GM18909 (cell line): ENCODE results near the gene ARCN1.
A peak's percentile ranks its signal among the peaks of the same experiment; 100 is the strongest.
"Not testable (repeated sequence)": the region's sequence is repeated elsewhere in the genome, so short reads cannot be mapped to it uniquely, and the experiment has no call there.

Experiments used
- ATAC-seq: cut with Tn5 transposase; IDR thresholded peaks from one replicate; pipeline ENCODE4 v1.9.1; 2021; ENCODE audit warnings: mild to moderate bottlenecking; ENCODE audit not compliant: unreplicated experiment, poor library complexity

ARCN1 gene

DNA sequence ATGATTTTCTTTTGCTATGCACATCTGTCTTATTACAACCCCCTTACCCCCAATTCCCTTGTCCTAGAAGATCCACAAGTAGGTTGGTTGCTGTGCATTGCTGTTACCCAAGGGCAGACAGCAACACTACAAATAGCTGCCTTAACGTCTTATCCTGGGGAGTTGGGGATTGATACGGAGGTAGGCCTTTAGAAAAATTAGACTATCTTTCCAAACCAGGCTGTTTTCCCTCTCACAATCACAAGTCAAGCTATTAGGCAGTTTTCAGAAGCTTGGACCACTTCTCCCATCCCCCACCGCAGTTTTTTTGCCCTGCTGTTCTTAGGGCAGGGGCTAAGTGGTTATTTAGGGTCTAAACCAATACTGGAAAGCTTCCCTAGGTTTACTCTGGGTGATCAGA lies 32.4 kb downstream of the ARCN1 start:
- no peak for ATAC-seq

DNA sequence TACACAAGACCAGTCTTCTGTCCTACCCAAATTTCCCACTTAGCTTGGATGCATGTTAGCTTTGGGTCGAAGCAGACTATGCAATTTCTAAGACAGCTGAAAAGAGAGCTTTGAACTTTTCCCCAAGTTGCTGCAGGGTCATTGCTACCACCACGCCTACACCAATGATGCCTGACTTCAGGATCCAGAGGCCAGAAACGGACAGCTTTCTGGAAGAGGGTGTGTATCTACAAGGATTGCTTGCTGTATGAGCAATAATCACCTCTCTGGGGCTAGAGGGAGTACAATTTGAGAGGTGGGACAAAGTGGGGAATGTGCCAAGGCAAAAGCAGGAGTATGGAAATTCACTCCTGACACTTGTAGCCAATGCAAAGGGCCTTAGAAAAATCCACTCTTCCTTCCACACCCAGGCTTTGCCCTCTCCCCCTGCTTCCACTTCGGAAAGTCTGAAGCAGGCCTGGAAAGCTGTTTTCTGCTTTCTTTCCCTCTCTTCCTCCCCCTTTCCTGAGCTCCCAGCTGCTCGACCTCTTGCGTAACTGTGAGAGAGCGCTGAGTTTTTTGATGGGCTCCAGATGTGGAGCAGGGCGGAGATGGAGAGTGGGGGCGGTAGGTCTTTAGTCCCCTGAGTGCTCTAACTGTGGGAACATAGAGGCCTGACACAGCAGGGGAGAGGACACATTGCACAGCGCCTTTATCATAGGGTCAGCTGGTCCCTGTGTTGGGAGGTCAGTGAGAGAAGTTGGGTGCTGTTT lies 33.1 kb downstream of the ARCN1 start:
- no peak for ATAC-seq

GRCh38 chr11:118606157-118606843 lies 34.1 kb downstream of the ARCN1 start:
- ATAC-seq = no peak

DNA sequence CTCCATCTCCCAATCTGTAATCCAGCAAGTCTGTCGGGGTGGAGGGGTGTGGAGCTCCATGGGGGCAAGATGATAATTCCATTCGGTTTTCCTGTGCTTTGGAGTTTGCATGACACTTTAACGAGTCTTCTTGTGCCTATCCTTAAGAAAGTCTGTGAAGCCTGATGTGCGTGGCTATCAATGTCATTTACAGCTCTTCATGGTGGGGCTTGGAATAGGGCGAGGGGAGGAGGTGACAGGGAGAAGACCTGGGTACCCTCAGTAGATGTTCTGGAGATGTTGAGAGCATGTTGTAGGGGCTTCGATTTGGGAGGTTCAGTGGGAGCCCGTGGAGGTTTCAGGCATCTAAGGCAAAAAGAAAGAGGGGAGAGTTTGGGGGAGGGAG lies 34.6 kb downstream of the ARCN1 start:
- ATAC-seq = no peak

GRCh38 chr11:118607401-118608359 lies 35.5 kb downstream of the ARCN1 start, which contains the start of gene PHLDB1:
TSS of gene PHLDB1 (plus strand) at chr11:118607615. CDS start at chr11:118613837, 6,222 bp downstream.
- ATAC-seq = no peak

GRCh38 chr11:118608360-118609227 lies 36.4 kb downstream of the ARCN1 start:
- ATAC-seq = no peak

DNA sequence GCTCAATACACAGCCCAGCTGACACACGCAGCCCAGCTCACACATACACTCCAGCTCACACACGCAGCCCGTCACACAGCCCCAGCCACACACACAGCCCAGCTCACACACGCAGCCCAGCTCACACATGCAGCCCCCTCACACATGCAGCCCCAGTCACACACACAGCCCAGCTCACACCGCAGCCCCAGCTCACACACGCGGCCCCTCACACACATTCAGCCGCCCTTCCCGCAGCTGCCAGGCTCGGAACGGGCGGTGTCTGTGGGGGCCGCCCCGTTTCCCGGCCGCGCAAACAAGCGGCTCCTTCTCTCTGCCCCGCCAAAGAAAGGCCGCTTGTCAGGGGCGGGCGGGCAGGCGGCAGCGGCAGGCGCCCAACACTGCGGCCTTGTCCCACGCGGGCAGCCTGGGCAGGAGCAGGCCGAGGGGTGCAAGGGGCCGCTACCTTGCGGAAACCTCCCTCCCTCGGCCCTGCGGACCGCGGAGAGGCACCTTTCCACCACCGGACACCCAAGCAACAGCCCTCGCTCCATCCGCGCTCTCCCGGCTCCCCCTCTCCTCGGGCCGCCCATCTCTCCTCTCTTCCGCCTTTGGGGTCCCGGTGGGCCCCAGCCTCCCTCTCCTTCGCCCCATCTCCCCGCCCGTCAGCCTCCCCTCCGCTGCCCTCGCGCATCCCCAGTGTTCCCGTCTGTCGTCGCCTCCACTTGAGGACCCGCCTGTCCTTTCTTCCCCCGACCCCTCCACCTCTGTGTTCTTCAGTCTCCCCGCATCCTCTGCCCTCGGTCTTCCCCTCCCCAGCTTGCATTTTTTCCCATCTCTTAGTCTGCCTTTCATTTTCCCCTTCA lies 37.4 kb downstream of the ARCN1 start:
- no peak for ATAC-seq

DNA sequence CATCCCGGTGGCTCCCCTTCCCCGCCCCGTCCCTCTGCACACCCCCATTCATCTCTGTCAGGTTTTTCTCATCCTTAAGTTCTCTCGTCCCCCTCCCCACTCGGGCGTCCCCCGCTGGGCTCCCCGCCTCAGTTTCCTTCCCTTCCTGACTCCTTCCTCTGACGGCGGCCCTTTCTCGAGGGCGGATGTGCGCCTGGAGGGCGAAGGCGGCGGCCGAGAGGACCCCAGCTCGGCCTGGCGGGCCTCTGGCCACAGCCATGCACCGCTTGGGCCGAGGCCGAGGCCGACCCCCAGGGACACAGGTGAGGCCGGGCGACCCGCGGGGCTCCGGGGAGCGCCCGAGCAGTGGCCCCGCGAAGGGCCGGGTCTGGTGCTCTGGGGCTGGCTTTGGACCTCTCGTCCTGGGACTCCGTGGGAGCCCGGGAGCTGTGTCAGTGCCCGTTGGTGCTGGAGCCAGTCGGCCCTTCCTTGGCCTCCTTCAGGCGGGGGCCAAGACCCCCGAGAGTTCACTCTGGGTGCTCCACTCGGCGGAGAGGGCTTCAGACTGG lies 38.1 kb downstream of the ARCN1 start:
- ATAC-seq = peak; percentile 7

DNA sequence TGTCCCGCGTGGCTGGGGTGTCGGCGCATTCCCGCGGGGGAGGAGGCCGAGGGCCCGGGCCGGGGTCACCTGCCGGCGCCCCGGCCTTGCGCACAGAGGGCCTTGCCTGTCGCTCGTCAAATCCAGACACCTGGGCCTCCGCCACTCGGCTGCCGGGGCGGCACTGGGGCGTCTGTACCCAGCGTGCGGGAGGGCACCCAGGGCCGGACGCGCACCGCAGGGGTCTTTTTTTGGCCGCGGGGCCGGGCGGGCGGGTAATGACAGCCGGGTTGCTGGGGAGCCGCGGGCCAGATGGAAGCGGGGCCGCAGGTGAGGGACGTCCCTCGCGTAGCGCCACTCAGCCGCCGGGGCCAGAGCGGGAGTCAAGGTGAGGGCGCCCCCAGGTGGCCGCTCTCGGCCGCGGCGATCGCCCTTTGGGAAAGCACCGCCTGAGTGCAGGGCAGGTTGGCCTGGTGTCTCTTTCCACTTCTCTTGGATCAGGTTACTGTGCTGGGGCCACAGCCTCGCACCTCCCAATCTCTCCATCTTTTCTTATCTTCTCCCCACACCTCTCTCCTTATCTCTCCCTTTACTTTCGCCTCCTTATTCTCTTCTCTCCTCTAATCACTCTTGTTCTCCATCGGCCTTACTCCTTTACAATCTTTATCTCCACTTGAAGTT lies 38.7 kb downstream of the ARCN1 start:
- ATAC-seq = peak; percentile 50

DNA sequence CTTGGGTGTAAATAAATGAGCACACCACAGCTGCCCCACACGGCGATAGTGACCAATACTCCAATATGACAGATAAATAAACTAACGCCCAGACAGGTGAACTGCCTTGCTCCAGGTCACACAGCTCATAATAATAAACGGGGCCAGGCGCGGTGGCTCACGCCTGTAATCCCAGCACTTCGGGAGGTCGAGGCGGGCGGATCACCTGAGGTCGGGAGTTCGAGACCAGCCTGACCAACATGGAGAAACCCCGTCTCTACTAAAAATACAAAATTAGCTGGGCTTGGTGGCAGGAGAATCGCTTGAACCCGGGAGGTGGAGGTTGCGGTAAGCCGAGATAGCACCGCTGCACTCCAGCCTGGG lies 39.2 kb downstream of the ARCN1 start:
- ATAC-seq = not testable (repeated sequence)

- no peak for ATAC-seq
Observed at GRCh38 chr11:118612378-118612777, 40.2 kb downstream of the ARCN1 start.

GRCh38 chr11:118614511-118614910 lies 42.3 kb downstream of the ARCN1 start:
- no peak for ATAC-seq

GRCh38 chr11:118615282-118615975 lies 43.2 kb downstream of the ARCN1 start:
- no peak for ATAC-seq

DNA sequence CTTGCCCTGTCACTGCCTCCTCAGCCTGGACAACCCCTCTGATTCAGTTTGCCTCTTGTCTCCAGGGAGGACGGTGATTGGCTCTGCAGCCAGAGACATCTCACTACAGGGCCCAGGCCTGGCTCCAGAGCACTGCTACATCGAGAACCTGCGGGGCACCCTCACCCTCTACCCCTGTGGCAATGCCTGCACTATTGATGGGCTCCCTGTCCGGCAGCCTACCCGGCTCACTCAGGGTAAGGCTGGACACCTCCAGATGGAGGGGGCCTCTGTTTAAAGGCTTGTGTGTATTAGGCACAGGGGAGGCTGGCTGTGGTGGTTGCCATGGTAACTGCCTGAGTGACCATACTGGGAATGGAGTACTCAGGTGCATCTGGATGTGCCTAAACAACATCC lies 43.8 kb downstream of the ARCN1 start:
- ATAC-seq = no peak

DNA sequence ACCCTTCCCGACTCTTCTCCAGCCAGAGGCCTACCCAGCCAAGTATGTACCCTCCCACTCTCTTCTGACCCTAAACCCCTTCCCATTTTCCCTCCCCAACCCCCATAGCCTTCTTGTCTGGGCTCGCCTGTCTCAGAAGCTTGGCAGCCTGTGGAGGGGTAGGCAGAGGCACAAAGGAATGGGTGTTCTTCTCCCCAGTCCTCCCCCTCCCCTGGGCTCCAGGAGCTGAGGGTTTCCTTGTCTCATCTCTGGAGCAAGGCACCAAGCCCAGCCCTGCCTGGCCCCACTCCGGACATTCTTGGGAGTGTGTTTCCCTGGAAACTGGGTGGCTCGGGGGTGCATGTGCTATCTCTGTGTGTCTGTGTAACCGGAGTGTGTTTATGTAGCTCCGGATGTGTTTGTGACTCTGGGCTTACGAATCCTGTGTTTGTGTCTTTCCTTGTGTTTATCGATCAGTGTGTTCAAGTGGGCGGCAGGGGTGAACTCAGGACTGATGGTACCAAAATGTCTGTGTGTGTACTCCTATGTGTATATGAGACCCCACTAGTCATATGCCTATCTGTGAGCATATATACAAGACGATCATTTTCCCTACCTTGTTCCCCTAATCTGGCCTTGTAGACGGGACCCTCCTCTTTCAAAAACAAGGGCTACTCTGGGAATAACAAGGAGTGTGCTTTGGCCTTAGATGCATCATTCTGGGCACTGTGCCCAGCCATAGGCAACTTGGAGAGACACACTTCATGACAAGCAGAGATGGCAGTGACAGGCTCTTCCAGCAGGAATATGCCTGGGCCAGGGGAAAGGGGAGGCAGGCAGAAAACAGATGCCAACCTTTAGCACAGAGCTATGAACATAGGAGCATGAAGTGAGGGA lies 46.1 kb downstream of the ARCN1 start:
- no peak for ATAC-seq

DNA sequence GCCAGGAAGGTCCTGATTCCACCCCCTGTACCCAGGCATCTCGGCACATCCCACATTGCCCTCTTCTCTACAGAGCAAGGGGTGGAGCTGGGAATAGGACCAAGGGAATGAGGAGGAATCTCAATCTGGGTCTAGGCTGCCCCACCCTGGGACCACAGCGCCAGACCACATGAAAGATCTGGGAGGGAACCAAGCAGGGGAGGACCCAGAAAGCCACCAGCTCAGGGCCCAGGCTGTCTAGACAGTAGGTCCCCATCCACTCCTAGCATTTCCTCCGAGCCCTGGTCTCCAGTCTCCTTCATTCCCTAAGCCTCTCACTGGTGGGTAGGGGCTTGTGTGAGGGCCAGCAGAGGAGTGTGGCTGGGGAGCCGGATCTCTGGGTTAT lies 46.8 kb downstream of the ARCN1 start:
- no peak for ATAC-seq
